Right lobe of liver (tissue), 6 donors: ENCODE results near the gene POU2F1. TPM values are rescaled to one million over a fixed set of nuclear protein-coding genes. Genes with fewer than 3 reads are reported as not detected.

Source experiments
- ATAC-seq, 4 donors: fragments of 200-7000 bp; cut with Tn5 transposase; one replicate each; pipeline ENCODE4 v1.9.1; 2020; ENCODE audit warnings: mild to moderate bottlenecking in 4 of 4, moderate library complexity in 4 of 4
- DNase-seq, 3 donors: peaks; one replicate each; pipeline ENCODE4 v3.0.0-alpha.2; 2020
- H3K27ac ChIP-seq, 3 donors: fragments of 200-600 bp; one replicate each; pipeline ENCODE4 v1.8.0; 2022
- H3K27me3 ChIP-seq, 2 donors: fragments of 200-600 bp; one replicate each; pipeline ENCODE4 v1.8.0; 2022
- H3K36me3 ChIP-seq, 4 donors: fragments of 200-600 bp; sonication (generic) in 1 of 4; one replicate each; pipeline versions ENCODE4 v1.5.1 to v1.8.0; 2017 to 2022; ENCODE audit warnings: control low read depth in 1 of 4
- H3K4me1 ChIP-seq, 4 donors: fragments of 200-600 bp; sonication (generic) in 1 of 4; one replicate each; pipeline versions ENCODE4 v1.5.1 to v1.8.0; 2017 to 2022; ENCODE audit warnings: control low read depth in 1 of 4
- H3K4me3 ChIP-seq, 3 donors: fragments of 200-600 bp; one replicate each; pipeline ENCODE4 v1.8.0; 2022
- H3K9me3 ChIP-seq, 4 donors: fragments of 200-600 bp; sonication (generic) in 1 of 4; one replicate each; pipeline versions ENCODE4 v1.5.1 to v1.8.0; 2017 to 2022; ENCODE audit warnings: control low read depth in 1 of 4
- CTCF ChIP-seq, 4 donors: fragments of 200-600 bp in 3 of 4; fragments of 450-650 bp in 1 of 4; IDR thresholded peaks; one replicate each; pipeline versions ENCODE4 v1.5.1 to v1.8.0; 2016 to 2022; ENCODE audit warnings: antibody characterized with exemption in 4 of 4, mild to moderate bottlenecking in 2 of 4
- POLR2A ChIP-seq: fragments of 450-650 bp; IDR thresholded peaks from one replicate; pipeline ENCODE4 v1.6.1; 2017; ENCODE audit warnings: antibody characterized with exemption, mild to moderate bottlenecking
- WGBS: methylation state at CpG from one replicate; pipeline ENCODE4 v1.1.6; 2018; ENCODE audit warnings: low coverage, low lambda C conversion rate; ENCODE audit not compliant: insufficient coverage; ENCODE audit errors: missing lambda C conversion rate; 5-methylcytosine and 5-hydroxymethylcytosine counted together
- intact Hi-C, 2 donors: fragments of 100-400 bp; cut with DNase I; formaldehyde crosslinking; loops; one replicate each; pipeline versions ENCODE4 v1.11.2 to v1.14.1; 2022
- total RNA-seq, 6 experiments: library from RNA; depleted of rRNA in 2 of 6; stranded (reverse); fragments of >200 nt in 2 of 6; fragmentation: NEBNext Ultra II Directional in 3 of 6; extraction: Animal tissue kit (Norgen Biotek cat#: 25700) in 3 of 6; gene quantifications; one replicate each; pipeline versions ENCODE4 v1.1.0 to v1.2.4, GENCODE V29; 2016 to 2023
- donor health status: DM: no; HTN: yes; CAD: no.
- donor health status: DM: no; HTN: no; CAD: no.
- donor health status: DM: no; HTN: no; CAD: no.
- donor health status: DM: no; HTN: yes; CAD: no.
- donor health status: DM: no; HTN: yes; CAD: no.

The POU2F1 gene
- total RNA-seq, 6 experiments from 2014 or later, result 4.8 to 10.3 (median 6.2) TPM

GRCh38 chr1:167185974-167186657 lies 34.6 kb upstream of the POU2F1 start:
- Histone ChIP-seq H3K27me3 (no peaks in the 10 kb centered on the region), H3K4me1 (no peaks in the 10 kb centered on the region), H3K4me3 (no peak overlapping the region), H3K27ac (no peak overlapping the region), H3K36me3 (no peaks in the 10 kb centered on the region), H3K9me3 (no peaks in the 10 kb centered on the region)
- ATAC-seq, result no peak
- no peak for TF ChIP-seq CTCF (IDR thresholded peaks at IDR 0.05)
- TF ChIP-seq POLR2A, result no peak
- 52% methylated on average over 6 of the region's 6 CpGs for WGBS
- no peak for DNase-seq
- intact Hi-C loops, result no loop called here

- ATAC-seq, result no peak
- Histone ChIP-seq H3K9me3 (no peaks in the 10 kb centered on the region), H3K4me3 (no peak overlapping the region), H3K4me1 (no peaks in the 10 kb centered on the region), H3K27ac (no peak overlapping the region), H3K36me3 (no peaks in the 10 kb centered on the region), H3K27me3 (no peaks in the 10 kb centered on the region)
- DNase-seq, result no peak
- intact Hi-C loops, result no loop called here
- WGBS, result 69% methylated on average over 2 of the region's 2 CpGs
- TF ChIP-seq CTCF (IDR thresholded peaks at IDR 0.05), result no peak
- no peak for TF ChIP-seq POLR2A
Observed at GRCh38 chr1:167186771-167187170, 33.9 kb upstream of the POU2F1 start.

GRCh38 chr1:167190747-167191237 lies 29.9 kb upstream of the POU2F1 start:
- intact Hi-C loops, result no loop called here

GRCh38 chr1:167191958-167192357 lies 28.7 kb upstream of the POU2F1 start:
- DNase-seq (no peak), ATAC-seq (no peak)
- H3K27ac ChIP-seq, result no peak overlapping the region
- WGBS, result 86% methylated on average over 1 of the region's 1 CpG
- no peaks in the 10 kb centered on the region for H3K4me1 ChIP-seq
- no peaks in the 10 kb centered on the region for H3K27me3 ChIP-seq
- intact Hi-C loops, result no loop called here
- no peak for TF ChIP-seq POLR2A
- TF ChIP-seq CTCF (IDR thresholded peaks at IDR 0.05), result no peak
- H3K4me3 ChIP-seq, result no peak overlapping the region
- no peaks in the 10 kb centered on the region for H3K36me3 ChIP-seq
- H3K9me3 ChIP-seq, result no peaks in the 10 kb centered on the region

More at GRCh38 chr1:167190747-167191237, 29.9 kb upstream of the POU2F1 start:
- H3K27ac ChIP-seq, result no peak overlapping the region
- ATAC-seq (no peak), DNase-seq (no peak)
- no peaks in the 10 kb centered on the region for H3K4me1 ChIP-seq
- H3K4me3 ChIP-seq, result no peak overlapping the region
- H3K27me3 ChIP-seq, result no peaks in the 10 kb centered on the region
- TF ChIP-seq CTCF (IDR thresholded peaks at IDR 0.05) (no peak), POLR2A (no peak)
- 74% methylated on average over 9 of the region's 9 CpGs for WGBS
- H3K9me3 ChIP-seq, result no peaks in the 10 kb centered on the region
- H3K36me3 ChIP-seq, result no peaks in the 10 kb centered on the region
